Measurements from ENCODE around the gene HLA-F.

HLA-F gene

DNA sequence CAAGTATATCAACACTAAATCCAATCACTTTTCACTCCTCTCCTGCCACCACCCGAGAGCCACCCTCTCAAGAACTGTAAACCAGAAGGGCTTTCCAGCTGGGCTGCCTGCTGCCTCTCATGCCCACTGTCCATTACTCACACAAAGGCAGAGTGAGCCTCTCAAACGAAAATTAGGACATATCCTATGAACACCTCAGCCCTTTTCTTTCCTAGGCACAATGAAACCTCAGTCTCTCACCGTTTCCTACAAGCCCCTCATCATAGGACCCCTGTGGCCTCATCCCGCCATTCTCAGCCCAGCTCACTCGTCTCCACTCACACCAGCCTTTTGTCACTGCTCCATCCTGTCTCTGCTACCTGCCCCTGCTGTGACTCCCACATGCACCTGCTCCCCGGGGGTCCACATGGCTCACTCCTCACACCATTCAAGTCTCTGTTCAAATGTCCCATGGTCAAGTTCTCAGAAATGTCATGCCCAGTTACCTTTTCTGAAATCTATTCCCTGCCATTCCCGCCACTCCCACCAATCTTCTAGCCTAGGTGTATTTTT, 7.4 kb downstream of the HLA-F start:
- H3K27ac Mint-ChIP-seq, result peak overlapping the region; percentile 26
- peaks cover 33% of the 10 kb centered on the region for H3K36me3 Mint-ChIP-seq (ENCODE audit: low read depth)
- no peaks in the 10 kb centered on the region for H3K27me3 Mint-ChIP-seq
- no peak for DNase-seq
- H3K4me1 Mint-ChIP-seq (ENCODE audit: low read depth), result peaks cover 67% of the 10 kb centered on the region
- no peaks in the 10 kb centered on the region for H3K9me3 Mint-ChIP-seq
- H3K4me3 Mint-ChIP-seq, result no peak overlapping the region

DNA sequence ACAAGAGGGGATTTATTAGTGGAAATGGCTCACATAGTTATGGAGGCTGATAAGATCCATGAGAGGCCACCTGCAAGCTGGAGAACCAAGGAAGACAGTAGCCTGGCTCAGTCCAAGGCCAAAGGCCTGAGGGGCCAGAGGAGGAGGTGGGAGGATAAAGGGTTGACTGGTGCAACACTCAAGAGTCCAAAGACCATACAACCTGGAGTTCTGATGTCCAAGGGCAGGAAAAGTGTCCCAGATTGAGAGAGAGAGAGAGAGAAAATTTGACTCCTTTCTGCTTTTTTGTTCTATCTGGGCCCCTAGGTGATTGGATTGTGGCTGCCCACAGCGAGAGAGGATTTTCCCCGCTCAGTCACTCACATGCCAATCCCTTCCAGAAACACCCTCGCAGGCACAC, 8.0 kb downstream of the HLA-F start:
- peaks cover 26% of the 10 kb centered on the region for H3K36me3 Mint-ChIP-seq (ENCODE audit: low read depth)
- H3K4me3 Mint-ChIP-seq, result no peak overlapping the region
- H3K4me1 Mint-ChIP-seq (ENCODE audit: low read depth), result peaks cover 61% of the 10 kb centered on the region
- H3K27me3 Mint-ChIP-seq, result no peaks in the 10 kb centered on the region
- no peak for DNase-seq
- H3K27ac Mint-ChIP-seq, result no peak overlapping the region
- no peaks in the 10 kb centered on the region for H3K9me3 Mint-ChIP-seq

DNA sequence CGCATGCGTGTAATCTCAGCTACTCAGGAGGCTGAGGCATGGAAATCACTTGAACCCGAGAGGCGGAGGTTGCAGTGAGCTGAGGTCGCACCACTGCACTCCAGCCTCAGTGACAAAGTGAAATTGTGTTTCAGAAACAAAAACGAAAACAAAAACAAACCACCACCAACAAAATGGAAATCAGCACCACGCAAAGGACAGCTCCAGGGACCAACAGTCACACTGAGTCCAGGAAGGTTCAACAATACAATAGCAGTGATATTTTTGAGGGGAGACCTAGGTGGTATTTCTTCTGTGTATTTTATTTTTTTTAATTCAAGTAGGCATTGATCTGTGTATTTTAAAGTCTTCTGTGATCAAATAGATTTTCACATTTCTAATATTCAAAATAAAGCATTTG, 9.8 kb downstream of the HLA-F start:
- no peak overlapping the region for H3K27ac Mint-ChIP-seq
- H3K36me3 Mint-ChIP-seq (ENCODE audit: low read depth), result peaks cover 9% of the 10 kb centered on the region
- no peaks in the 10 kb centered on the region for H3K27me3 Mint-ChIP-seq
- DNase-seq, result no peak
- peaks cover 44% of the 10 kb centered on the region for H3K4me1 Mint-ChIP-seq (ENCODE audit: low read depth)
- H3K4me3 Mint-ChIP-seq, result no peak overlapping the region
- H3K9me3 Mint-ChIP-seq, result no peaks in the 10 kb centered on the region

DNA sequence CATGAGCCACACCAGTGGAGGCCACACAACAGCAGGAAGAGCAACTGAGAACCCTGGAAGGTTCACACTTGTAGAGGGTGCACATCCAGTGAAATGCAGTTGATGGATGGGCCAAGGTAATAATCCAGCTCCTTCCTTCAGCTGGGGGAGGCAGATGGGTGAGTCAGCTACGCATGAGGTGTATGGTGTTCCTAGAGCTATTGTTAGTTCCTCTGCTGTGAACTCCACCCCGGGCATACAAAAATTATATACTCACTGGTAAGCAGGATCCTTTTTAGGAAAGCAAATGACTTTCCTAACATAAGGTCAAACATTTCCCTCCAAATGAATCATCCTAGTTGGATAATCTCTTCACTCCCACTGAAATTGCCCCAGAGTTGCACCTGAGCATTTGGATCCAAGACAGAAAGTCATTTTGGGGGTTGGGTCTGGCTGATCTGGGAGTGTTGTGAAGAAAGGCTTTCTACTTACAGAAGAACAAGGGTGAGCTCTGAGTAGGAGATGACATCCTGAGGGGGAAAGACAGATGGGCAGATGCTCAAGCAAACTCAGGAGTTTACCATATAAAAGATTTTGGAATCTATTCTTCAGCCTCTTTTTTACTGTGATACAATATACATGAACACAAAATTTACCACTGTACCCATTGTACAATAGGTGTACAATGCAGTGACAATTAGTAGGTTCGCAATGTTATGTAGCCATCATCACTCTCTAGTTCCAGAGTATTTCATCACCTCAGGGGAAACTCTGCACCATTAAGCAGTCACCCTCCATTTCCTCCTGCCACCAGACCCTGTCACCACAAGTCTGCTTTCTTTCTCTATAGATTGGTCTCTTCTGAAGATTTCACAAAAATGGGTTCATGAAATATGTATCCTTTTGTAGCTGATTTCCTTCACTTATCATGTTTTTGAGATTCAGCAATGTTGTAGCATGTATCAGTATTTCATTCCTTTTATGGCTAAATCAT, 11.1 kb downstream of the HLA-F start:
- Mint-ChIP-seq H3K36me3 (ENCODE audit: low read depth) (no peaks in the 10 kb centered on the region), H3K27ac (no peak overlapping the region), H3K4me3 (no peak overlapping the region), H3K9me3 (no peaks in the 10 kb centered on the region), H3K27me3 (no peaks in the 10 kb centered on the region), H3K4me1 (ENCODE audit: low read depth) (peaks cover 33% of the 10 kb centered on the region)
- no peak for DNase-seq

DNA sequence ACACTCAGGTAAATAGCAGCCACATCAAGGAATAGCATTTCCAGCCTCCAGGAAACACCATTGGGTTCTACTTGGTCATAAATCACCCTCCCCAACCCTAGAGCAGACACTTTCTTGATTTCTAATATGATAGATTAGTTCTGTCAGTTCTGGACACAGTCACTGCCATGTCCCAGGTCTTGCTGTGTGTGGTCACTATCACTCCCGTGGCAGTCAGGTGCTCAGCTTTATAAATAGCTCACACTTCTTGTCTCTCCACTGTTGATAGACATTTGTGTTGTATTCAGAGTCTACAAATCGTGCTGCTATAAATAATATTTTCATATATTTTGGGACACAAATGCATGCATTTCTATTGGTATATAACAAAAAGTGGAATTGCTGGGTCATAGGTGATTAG, 13.3 kb downstream of the HLA-F start:
- no peaks in the 10 kb centered on the region for H3K9me3 Mint-ChIP-seq
- H3K27me3 Mint-ChIP-seq, result no peaks in the 10 kb centered on the region
- no peaks in the 10 kb centered on the region for H3K36me3 Mint-ChIP-seq (ENCODE audit: low read depth)
- DNase-seq, result no peak
- no peak overlapping the region for H3K4me3 Mint-ChIP-seq
- H3K4me1 Mint-ChIP-seq (ENCODE audit: low read depth), result peaks cover 14% of the 10 kb centered on the region
- H3K27ac Mint-ChIP-seq, result no peak overlapping the region

DNA sequence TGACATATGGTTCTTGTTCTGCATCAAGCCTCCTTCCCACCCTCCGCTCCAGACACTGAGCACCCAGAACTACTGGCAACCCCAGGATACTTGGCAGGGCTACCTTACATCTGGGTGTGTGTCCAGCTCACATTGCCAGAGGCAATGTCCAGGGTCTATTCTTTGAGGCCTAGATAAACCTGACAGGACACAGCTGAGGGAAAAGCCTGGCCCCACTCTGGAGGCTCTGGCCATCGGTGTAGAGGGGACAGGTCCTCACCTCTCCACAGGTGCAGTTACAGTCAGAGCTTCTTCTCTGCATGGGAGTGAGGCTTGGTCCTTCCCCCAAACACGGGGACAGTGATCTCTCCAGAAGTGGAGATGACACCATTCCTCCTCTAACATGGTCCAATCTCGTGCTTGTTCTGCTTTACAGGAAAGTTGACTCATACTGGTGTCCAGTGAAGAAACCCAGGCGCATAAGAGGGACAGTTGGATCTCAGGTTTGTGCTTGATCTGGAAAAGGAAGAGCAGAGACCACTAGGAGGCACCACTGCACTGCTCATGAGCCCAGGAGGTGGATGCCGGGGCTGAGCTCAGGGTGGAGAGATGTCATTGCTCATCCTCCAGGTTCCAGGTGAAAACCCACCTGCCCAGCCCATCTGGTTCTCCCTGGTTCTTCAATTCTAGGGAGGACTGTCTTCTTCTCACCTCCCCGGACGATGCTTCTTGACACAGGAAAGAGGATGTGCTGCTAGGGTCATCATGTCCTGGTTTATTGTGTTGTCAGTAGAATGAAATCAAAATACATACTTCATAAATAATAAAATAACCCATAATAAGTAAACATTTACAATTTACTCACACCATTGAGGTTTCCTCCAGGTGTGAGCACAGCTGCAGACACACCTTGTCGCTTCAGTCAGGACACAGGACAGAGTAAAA, 14.7 kb downstream of the HLA-F start:
- H3K27ac Mint-ChIP-seq, result no peak overlapping the region

DNA sequence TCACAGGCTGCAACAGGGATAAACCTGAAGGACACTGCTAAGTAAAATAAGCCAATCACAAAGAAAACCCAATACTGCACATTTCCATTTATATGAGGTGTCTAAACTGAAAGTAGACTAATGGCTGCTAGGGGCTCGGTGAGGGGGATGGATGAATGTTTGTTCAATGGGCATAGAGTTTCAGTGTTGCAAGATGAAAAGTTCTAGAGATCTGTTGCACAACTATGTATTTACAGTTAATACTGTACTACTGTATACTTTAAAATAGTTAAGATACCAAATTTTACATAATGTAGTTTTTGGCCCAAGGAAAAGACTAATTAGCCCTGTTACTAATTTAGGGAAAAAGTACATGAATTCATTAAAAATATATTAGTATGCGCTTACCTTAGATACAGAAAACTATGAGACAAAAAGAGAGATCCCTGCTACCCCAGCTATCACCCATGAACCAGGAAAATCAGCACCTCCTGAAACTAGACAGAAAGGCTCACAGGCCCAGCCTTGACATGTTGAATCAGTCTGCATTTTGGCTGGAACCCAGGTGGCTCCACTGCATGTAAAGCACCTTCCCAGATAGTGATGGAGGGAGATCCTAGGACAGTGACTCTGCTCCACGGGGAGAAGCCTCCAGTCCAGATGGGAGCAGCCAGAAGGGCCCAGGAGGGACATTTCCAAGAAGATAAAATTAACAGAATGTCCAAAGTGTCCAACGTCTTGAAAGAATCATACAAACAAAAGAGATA, 16.1 kb downstream of the HLA-F start:
- no peak for DNase-seq
- Mint-ChIP-seq H3K36me3 (ENCODE audit: low read depth) (no peaks in the 10 kb centered on the region), H3K4me1 (ENCODE audit: low read depth) (peaks cover 6% of the 10 kb centered on the region), H3K27ac (no peak overlapping the region), H3K4me3 (no peak overlapping the region), H3K9me3 (no peaks in the 10 kb centered on the region), H3K27me3 (no peaks in the 10 kb centered on the region)

More for the DNA sequence above, 14.7 kb downstream of the HLA-F start:
- Mint-ChIP-seq H3K27me3 (no peaks in the 10 kb centered on the region), H3K9me3 (no peaks in the 10 kb centered on the region), H3K36me3 (ENCODE audit: low read depth) (no peaks in the 10 kb centered on the region), H3K4me3 (no peak overlapping the region), H3K4me1 (ENCODE audit: low read depth) (peaks cover 11% of the 10 kb centered on the region)
- DNase-seq, result peak; percentile 75

DNA sequence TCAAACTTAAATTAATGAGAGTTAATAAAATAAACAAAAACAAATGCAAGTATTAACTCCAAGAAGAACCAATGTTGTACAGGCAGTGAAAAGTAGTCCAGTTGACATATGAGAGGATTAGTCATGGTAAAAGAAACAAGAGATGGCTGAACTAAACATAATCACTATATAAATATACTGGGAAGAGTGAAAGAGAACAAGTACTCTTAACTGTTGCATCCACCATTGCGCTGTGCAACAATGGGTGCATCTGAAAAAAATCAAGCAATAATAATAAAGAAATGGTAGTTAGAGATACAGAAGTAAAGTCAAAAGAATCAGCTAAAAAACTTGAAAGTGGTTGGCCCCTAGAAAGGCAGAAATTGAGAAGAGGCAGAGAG, 16.6 kb downstream of the HLA-F start:
- no peak overlapping the region for H3K27ac Mint-ChIP-seq
- H3K9me3 Mint-ChIP-seq, result no peaks in the 10 kb centered on the region
- no peaks in the 10 kb centered on the region for H3K27me3 Mint-ChIP-seq
- no peak overlapping the region for H3K4me3 Mint-ChIP-seq
- no peak for DNase-seq
- no peaks in the 10 kb centered on the region for H3K36me3 Mint-ChIP-seq (ENCODE audit: low read depth)
- H3K4me1 Mint-ChIP-seq (ENCODE audit: low read depth), result peaks cover under 1% of the 10 kb centered on the region

DNA sequence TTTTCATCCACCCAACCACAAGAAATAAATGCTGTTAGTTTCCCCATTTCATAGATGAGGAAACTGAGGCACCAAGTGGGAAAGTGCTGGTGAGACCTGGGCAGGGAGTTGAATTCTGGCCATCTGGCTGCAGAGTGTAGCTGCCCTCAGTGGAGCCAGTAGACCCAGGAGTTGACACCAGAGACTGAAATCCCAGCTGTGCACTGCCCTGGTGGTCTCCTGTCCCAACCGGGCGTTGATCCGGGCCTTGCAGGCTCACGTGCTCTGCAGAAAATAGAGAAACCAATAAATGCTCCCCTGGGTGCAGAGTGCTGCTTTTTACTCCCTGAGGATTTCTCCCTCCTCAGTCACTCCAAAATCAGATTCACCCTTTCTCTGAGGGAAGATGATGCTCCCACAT, 18.4 kb downstream of the HLA-F start:
- no peak overlapping the region for H3K27ac Mint-ChIP-seq
- no peaks in the 10 kb centered on the region for H3K9me3 Mint-ChIP-seq
- no peak overlapping the region for H3K4me3 Mint-ChIP-seq
- H3K27me3 Mint-ChIP-seq, result no peaks in the 10 kb centered on the region
- peaks cover under 1% of the 10 kb centered on the region for H3K4me1 Mint-ChIP-seq (ENCODE audit: low read depth)
- no peak for DNase-seq
- peaks cover 3% of the 10 kb centered on the region for H3K36me3 Mint-ChIP-seq (ENCODE audit: low read depth)

DNA sequence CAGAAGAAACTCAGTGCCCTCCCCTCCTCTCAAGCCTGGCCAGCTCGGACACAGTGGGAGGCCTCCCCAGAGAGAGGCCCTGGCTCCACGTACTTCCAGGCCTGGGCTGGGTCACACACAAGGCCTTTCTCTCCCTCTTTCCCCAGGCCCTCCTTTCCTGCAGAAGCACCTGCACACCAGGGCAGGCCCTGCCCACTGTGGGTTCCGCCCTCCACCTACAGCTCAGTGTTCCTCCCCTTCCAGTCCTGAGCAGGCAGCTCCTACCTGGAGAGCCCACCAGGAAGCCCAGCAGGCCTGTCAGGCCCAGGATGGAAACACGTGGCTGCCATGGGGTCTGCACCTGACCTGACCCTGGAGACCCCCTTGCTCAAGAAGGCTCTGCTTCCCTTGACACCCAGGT, 18.9 kb downstream of the HLA-F start:
- peaks cover 2% of the 10 kb centered on the region for H3K4me1 Mint-ChIP-seq (ENCODE audit: low read depth)
- DNase-seq, result no peak
- no peak overlapping the region for H3K27ac Mint-ChIP-seq
- H3K4me3 Mint-ChIP-seq, result no peak overlapping the region
- no peaks in the 10 kb centered on the region for H3K9me3 Mint-ChIP-seq
- peaks cover 3% of the 10 kb centered on the region for H3K36me3 Mint-ChIP-seq (ENCODE audit: low read depth)
- H3K27me3 Mint-ChIP-seq, result no peaks in the 10 kb centered on the region

DNA sequence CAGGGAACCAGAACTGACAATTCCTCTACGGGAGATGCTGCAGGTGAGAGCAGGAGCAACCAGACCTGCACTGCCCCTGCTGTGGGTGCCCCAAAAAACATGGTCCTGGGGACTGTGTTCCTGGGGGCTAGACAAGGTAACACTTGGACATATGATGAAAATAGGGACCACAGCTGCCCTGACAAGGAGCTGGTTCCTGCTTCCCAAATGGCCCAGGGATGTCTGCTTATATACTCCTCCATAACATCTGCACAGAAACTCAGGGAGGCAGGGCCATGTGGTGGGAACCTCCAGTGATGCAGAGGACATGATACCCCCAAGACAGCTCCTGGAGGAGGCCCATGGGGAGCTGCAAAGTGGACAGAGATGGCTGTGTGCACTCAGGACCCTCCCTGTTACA, 19.8 kb downstream of the HLA-F start:
- Mint-ChIP-seq H3K4me1 (ENCODE audit: low read depth) (peaks cover 9% of the 10 kb centered on the region), H3K27me3 (no peaks in the 10 kb centered on the region), H3K36me3 (ENCODE audit: low read depth) (peaks cover 3% of the 10 kb centered on the region), H3K27ac (no peak overlapping the region), H3K4me3 (no peak overlapping the region), H3K9me3 (no peaks in the 10 kb centered on the region)
- DNase-seq, result no peak

DNA sequence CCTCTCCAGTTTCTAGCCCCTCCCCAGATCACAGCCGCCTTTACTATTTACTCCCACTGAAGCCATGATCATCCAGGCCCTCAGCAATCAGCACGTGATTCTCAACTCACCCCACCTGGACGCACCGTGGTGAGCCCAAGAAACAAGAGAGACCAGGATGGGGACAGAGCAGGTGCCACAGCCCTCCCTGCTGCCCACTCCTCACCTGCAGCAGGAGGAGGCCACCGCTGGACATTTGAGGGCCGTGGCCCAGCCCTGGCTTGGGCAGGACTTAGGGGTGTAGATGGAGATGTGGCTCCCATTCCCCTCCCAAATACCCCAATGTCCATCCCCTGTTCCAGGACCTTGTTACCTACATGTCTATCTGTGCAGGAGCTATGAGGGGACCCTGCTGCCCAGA, 20.3 kb downstream of the HLA-F start:
- Mint-ChIP-seq H3K27me3 (no peaks in the 10 kb centered on the region), H3K36me3 (ENCODE audit: low read depth) (peaks cover 5% of the 10 kb centered on the region), H3K4me3 (no peak overlapping the region), H3K4me1 (ENCODE audit: low read depth) (peaks cover 14% of the 10 kb centered on the region), H3K9me3 (no peaks in the 10 kb centered on the region), H3K27ac (no peak overlapping the region)
- DNase-seq, result no peak

DNA sequence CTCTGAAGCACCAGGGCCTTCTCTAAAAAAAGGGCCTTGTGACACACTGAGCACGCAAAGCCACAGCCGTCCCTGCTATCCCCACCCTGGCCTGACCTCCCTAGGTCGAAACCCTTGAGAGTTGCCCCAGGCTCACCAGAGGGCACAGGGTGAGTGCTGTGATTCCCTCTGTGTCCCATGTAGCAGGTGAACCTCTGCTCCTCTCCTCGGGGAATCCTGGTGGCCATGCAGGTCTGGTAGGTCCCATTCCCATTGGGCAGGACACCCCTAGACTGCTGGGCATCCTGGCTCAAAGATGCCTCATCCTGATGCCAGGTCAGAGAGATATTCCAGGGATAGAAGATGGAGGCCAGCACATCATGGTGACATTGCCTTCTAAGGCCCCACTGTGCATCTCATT, 20.9 kb downstream of the HLA-F start:
- peaks cover 5% of the 10 kb centered on the region for H3K36me3 Mint-ChIP-seq (ENCODE audit: low read depth)
- no peaks in the 10 kb centered on the region for H3K9me3 Mint-ChIP-seq
- no peak for DNase-seq
- H3K4me1 Mint-ChIP-seq (ENCODE audit: low read depth), result peaks cover 16% of the 10 kb centered on the region
- no peak overlapping the region for H3K27ac Mint-ChIP-seq
- no peaks in the 10 kb centered on the region for H3K27me3 Mint-ChIP-seq
- H3K4me3 Mint-ChIP-seq, result no peak overlapping the region

DNA sequence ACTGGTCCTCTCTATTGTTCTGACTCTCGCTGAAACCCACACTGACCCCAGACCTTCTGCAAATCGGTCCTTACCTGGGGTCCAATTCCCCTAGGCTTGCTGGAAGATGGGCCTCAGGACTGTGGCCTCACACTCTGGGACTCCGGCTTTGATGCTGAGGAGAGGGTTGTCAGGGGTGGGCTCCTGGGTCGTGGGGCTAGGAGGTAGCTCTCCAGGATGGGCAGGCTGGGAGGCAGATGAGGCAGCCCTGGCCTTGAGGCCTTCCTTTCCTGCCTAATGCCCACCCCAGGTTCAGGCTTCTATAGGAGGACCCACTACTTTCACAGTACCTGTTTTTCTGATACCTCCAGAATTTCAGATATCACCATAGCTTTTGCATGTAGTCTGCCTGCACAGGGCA, 21.4 kb downstream of the HLA-F start:
- Mint-ChIP-seq H3K9me3 (no peaks in the 10 kb centered on the region), H3K4me1 (ENCODE audit: low read depth) (peaks cover 21% of the 10 kb centered on the region), H3K36me3 (ENCODE audit: low read depth) (peaks cover 5% of the 10 kb centered on the region), H3K27ac (no peak overlapping the region), H3K27me3 (no peaks in the 10 kb centered on the region), H3K4me3 (no peak overlapping the region)
- no peak for DNase-seq
